WERI-Rb-1 (cell line): Measurements from ENCODE around the gene KCNA4.

Experiments
- DNase-seq: peaks from one replicate; pipeline ENCODE4 v3.0.0-alpha.2; 2020
- H3K27ac ChIP-seq: fragments of 250-450 bp; sonication (Bioruptor Pico); 2 replicates; pipeline ENCODE4 v1.5.1; 2020; ENCODE audit warnings: mild to moderate bottlenecking, moderate library complexity
- H3K27me3 ChIP-seq: fragments of 250-450 bp; sonication (Bioruptor Pico); 2 replicates; pipeline ENCODE4 v1.5.1; 2021; ENCODE audit warnings: mild to moderate bottlenecking, low read depth, moderate library complexity; ENCODE audit not compliant: insufficient read depth, severe bottlenecking
- H3K36me3 ChIP-seq: fragments of 250-450 bp; sonication (Bioruptor Pico); 2 replicates; pipeline ENCODE4 v1.5.1; 2020; ENCODE audit warnings: mild to moderate bottlenecking, moderate library complexity
- H3K4me3 ChIP-seq: 2 replicates; pipeline ENCODE4 v1.5.1; 2011; ENCODE audit warnings: low read depth, mild to moderate bottlenecking, control low read depth, low read length
- H3K9me3 ChIP-seq: fragments of 250-450 bp; sonication (Bioruptor Pico); 2 replicates; pipeline ENCODE4 v1.5.1; 2021; ENCODE audit warnings: mild to moderate bottlenecking, moderate library complexity; ENCODE audit not compliant: severe bottlenecking
- CTCF ChIP-seq: IDR thresholded peaks from 2 replicates; pipeline ENCODE4 v1.5.1; 2011; ENCODE audit warnings: low read depth, mild to moderate bottlenecking, control low read depth, inconsistent platforms, low read length

The KCNA4 gene

DNA sequence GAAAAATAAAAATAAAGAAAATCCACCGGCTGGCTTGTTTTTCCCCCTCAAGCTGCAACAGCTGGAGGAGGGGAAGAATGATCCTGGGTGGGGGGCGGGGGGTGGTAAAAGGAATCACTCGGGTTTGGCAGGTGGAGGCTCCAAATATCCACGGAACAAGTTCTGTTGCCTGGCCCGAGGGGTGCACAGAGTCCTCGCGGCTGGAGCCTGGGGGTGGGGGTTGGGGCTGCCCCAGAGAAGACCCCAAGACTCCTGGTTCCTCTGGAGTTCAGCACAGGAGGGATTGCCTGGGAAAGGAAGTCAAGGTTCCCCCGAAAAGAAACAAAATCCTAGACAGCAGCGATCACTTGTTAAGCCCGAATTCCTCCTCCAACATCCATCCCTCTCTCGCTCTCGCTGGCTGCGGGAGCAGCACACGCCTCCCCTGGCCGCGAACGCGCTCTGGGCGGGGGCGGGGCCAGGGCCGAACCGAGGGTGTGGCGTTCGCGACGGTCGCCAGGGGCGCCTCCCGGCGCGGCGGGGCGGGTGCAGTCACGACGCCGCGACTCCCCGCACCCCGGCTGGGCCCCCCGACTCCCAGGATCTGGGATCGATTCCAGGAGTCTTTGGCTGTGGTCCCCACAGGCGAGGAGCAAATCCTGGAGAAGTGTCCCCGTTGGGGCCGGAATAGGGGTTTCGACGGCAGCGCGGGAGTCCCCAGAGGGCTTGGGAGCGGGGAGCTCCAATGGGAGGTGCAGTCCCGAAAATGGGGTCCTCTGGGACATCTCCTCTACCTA, at the start of gene KCNA4:
Gene KCNA4 (minus strand): TSS at position 443 of the 776 bp plus-strand sequence. CDS start 4,352 bp downstream, outside the sequence.
- Histone ChIP-seq H3K4me3 (peak within 1 kb of the TSS; percentile 59), H3K27ac (no peak within 1 kb of the TSS), H3K27me3 (no peaks in the 10 kb centered on the region), H3K9me3 (no peaks in the 10 kb centered on the region), H3K36me3 (no peaks in the 10 kb centered on the region; the same call in none of the 2 replicates)
- TF ChIP-seq CTCF, result peak; percentile 61
- peak; percentile 56 for DNase-seq

DNA sequence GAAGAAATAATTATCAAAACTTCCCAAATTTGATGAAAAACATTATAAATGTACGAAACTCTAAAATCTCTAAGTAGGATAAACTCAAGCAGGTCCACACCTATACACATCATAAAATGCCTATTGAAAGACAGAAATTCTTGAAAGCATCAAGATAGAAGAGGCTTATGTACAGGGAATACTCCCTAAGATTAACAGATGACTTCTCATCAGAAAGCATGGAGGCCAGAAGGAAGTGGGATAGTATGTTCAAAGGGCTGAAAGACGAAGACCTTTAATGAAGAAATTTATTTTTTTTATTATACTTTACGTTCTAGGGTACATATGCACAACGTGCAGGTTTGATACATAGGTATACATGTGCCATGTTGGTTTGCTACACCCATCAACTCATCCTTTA, 45.3 kb upstream of the KCNA4 start:
- no peak overlapping the region for H3K27ac ChIP-seq
- H3K27me3 ChIP-seq, result no peaks in the 10 kb centered on the region
- no peak overlapping the region for H3K4me3 ChIP-seq
- TF ChIP-seq CTCF, result no peak
- no peaks in the 10 kb centered on the region for H3K36me3 ChIP-seq
- no peak for DNase-seq
- no peaks in the 10 kb centered on the region for H3K9me3 ChIP-seq

GRCh38 chr11:30059172-30059815, 42.5 kb upstream of the KCNA4 start:
- Histone ChIP-seq H3K27me3 (no peaks in the 10 kb centered on the region), H3K9me3 (no peaks in the 10 kb centered on the region), H3K27ac (no peak overlapping the region), H3K36me3 (no peaks in the 10 kb centered on the region), H3K4me3 (no peak overlapping the region)
- no peak for TF ChIP-seq CTCF
- no peak for DNase-seq

GRCh38 chr11:30049214-30049613, 32.4 kb upstream of the KCNA4 start:
- Histone ChIP-seq H3K36me3 (no peaks in the 10 kb centered on the region), H3K9me3 (no peaks in the 10 kb centered on the region), H3K27me3 (no peaks in the 10 kb centered on the region), H3K27ac (no peak overlapping the region), H3K4me3 (no peak overlapping the region)
- DNase-seq, result no peak
- TF ChIP-seq CTCF, result no peak

DNA sequence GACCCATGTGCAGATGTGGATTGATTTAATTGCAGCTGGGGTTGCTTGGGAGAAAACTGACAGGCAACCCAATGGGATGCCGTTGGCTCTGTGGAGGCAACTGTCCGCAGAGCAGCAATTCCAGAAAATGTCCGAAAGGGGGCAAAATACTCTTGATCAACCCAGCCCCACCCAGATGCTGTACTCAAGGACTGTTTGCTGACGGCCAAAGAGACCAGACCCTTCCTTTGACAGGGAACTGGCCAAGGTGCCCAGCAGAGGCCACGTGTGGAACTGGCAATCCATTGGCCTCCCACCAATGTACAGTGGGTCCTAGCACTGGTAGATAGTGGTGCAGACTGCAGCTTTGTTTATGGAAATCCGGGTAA, 29.7 kb upstream of the KCNA4 start:
- no peak overlapping the region for H3K4me3 ChIP-seq
- no peak for DNase-seq
- no peak for TF ChIP-seq CTCF

More for the DNA sequence above, 29.7 kb upstream of the KCNA4 start:
- no peaks in the 10 kb centered on the region for H3K9me3 ChIP-seq
- no peak overlapping the region for H3K27ac ChIP-seq
- no peaks in the 10 kb centered on the region for H3K27me3 ChIP-seq
- no peaks in the 10 kb centered on the region for H3K36me3 ChIP-seq
